ENCODE measurements around the gene CAMK1.
A peak's percentile ranks its signal among the peaks of the same experiment; 100 is the strongest.

CAMK1 gene

DNA sequence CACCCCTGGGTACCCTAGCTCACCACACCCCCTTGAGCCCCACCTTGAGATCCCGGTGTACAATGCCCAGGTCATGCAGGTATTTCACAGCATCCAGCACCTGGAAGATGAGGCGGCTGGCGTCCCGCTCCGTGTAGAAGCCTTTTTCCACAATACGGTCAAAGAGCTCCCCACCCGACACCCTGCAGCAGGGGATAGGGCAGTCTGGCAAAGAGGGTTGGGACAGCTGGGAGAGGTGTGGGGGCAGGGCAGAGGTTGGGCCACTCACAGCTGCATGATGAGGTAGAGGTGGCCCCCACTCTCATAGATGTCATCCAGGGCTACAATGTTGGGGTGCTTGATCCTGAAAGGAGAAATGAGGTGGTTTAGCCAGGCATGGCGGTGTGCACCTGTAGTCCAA lies 6.9 kb downstream of the CAMK1 start:
- Histone ChIP-seq H3K9me3 (ENCODE audit: control insufficient read depth, low read length) (no peaks in the 10 kb centered on the region), H3K36me3 (ENCODE audit: control insufficient read depth, insufficient read depth, low read length) (peaks cover 14% of the 10 kb centered on the region), H3K27ac (ENCODE audit: insufficient read depth, low read length, poor library complexity, severe bottlenecking) (no peak overlapping the region), H3K27me3 (replicated peaks; ENCODE audit: control insufficient read depth, insufficient read depth, low read length, poor library complexity, severe bottlenecking) (no peaks in the 10 kb centered on the region), H3K4me1 (ENCODE audit: control insufficient read depth, insufficient read depth, low read length, poor library complexity, severe bottlenecking) (no peaks in the 10 kb centered on the region), H3K4me3 (ENCODE audit: insufficient read depth, low read depth, low read length, poor library complexity, severe bottlenecking) (no peak overlapping the region)
- DNase-seq = no peak

DNA sequence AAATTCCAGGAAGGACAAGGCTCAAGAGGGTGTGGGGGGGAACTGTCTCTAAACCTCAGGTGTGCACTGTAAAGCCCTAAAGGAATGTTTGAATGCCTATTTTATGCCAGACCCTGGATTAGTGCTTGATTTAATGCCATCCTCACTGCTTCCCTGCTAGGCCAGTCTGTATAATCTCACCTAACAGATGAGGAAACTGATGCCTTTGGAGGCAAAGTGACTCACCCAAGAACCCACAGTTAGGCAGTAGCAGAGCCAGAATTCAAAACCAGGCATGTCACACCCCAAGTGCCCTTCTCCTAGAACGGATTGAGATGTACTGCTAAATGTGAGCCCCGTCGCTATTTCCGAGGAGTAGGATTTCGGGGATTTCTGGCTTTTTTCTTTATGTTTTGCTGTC lies 7.8 kb downstream of the CAMK1 start:
- Histone ChIP-seq H3K9me3 (ENCODE audit: control insufficient read depth, low read length) (no peaks in the 10 kb centered on the region), H3K36me3 (ENCODE audit: control insufficient read depth, insufficient read depth, low read length) (peaks cover 22% of the 10 kb centered on the region), H3K4me1 (ENCODE audit: control insufficient read depth, insufficient read depth, low read length, poor library complexity, severe bottlenecking) (no peaks in the 10 kb centered on the region), H3K27ac (ENCODE audit: insufficient read depth, low read length, poor library complexity, severe bottlenecking) (no peak overlapping the region), H3K4me3 (ENCODE audit: insufficient read depth, low read depth, low read length, poor library complexity, severe bottlenecking) (no peak overlapping the region), H3K27me3 (replicated peaks; ENCODE audit: control insufficient read depth, insufficient read depth, low read length, poor library complexity, severe bottlenecking) (no peaks in the 10 kb centered on the region)
- no peak for DNase-seq

DNA sequence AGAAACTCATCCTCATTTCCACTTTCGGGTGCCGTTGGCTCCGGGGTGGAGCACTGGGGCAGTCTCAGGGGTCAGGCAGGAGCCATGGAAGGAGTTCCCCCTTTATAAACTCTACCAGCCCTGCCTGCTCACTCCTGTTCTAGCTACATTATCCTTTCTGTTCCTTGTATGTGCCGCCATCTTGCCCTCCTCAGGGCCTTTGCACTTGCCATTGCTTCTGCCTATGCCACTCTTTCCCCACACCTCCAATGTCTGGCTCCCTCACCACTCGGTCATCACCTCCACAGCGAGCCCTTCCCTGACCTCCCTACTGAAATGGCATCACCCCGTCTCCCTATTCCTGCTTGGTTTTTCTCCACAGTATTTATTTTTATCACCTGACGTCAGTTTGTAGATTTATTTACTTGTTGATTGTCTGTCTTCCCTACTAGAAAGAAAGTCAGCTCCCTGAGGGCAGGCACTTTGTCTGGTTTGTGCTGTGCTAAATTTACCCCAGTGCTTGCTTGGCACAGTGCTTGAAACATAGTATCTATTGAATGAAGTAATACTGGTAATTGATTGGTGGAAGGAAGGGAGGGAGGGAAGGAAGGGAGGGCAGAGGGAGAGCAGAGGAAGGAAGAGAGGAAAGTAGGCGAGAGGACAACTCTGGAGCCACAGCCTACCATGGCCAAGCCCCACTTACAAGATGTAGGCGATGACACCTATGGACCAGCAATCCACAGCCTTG lies 8.8 kb downstream of the CAMK1 start:
- Histone ChIP-seq H3K4me1 (ENCODE audit: control insufficient read depth, insufficient read depth, low read length, poor library complexity, severe bottlenecking) (no peaks in the 10 kb centered on the region), H3K4me3 (ENCODE audit: insufficient read depth, low read depth, low read length, poor library complexity, severe bottlenecking) (no peak overlapping the region), H3K27ac (ENCODE audit: insufficient read depth, low read length, poor library complexity, severe bottlenecking) (no peak overlapping the region), H3K36me3 (ENCODE audit: control insufficient read depth, insufficient read depth, low read length) (peaks cover 31% of the 10 kb centered on the region), H3K27me3 (replicated peaks; ENCODE audit: control insufficient read depth, insufficient read depth, low read length, poor library complexity, severe bottlenecking) (no peaks in the 10 kb centered on the region), H3K9me3 (ENCODE audit: control insufficient read depth, low read length) (no peaks in the 10 kb centered on the region)
- DNase-seq = no peak

DNA sequence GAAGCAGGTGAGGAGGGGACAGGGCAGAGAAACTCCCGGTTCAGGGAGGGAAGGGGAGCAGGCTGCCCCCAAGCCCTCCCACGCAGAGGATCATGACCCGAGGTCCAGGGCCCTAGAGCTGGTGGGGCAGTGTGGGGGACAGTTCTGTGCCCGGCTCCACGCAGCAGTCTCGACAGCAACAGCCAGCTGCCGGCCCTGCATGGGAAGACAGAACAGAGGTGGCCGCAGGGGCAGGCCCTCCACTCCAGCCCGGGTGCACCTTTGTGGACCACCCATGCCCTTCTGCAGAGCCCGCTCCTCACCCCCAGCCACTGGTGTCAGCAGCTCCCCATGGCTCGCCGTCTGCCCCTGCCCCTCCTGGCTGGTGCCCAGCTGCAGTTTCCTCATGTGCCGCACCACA lies 12.3 kb downstream of the CAMK1 start:
- H3K27me3 ChIP-seq (replicated peaks; ENCODE audit: control insufficient read depth, insufficient read depth, low read length, poor library complexity, severe bottlenecking) = no peaks in the 10 kb centered on the region
- H3K9me3 ChIP-seq (ENCODE audit: control insufficient read depth, low read length) = no peaks in the 10 kb centered on the region
- DNase-seq = no peak
- no peak overlapping the region for H3K27ac ChIP-seq (ENCODE audit: insufficient read depth, low read length, poor library complexity, severe bottlenecking)
- peaks cover 9% of the 10 kb centered on the region for H3K4me1 ChIP-seq (ENCODE audit: control insufficient read depth, insufficient read depth, low read length, poor library complexity, severe bottlenecking)
- H3K36me3 ChIP-seq (ENCODE audit: control insufficient read depth, insufficient read depth, low read length) = peaks cover 33% of the 10 kb centered on the region
- no peak overlapping the region for H3K4me3 ChIP-seq (ENCODE audit: insufficient read depth, low read depth, low read length, poor library complexity, severe bottlenecking)

DNA sequence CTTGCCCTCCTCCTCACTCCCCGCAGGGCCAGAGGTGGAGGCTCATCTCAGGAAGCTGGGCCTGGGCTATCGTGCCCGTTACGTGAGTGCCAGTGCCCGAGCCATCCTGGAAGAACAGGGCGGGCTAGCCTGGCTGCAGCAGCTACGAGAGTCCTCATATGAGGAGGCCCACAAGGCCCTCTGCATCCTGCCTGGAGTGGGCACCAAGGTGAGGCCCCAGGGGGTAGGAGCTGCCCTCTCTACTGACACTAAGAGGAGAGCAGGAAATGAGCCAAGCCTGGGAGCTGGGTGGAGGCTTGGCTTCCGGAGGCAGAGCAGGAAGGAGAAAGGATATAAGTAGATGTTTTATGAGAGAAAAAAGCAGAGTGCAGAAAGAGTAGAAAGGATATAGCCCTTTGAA lies 15.1 kb downstream of the CAMK1 start:
- Histone ChIP-seq H3K27me3 (replicated peaks; ENCODE audit: control insufficient read depth, insufficient read depth, low read length, poor library complexity, severe bottlenecking) (no peaks in the 10 kb centered on the region), H3K4me1 (ENCODE audit: control insufficient read depth, insufficient read depth, low read length, poor library complexity, severe bottlenecking) (peaks cover 18% of the 10 kb centered on the region), H3K36me3 (ENCODE audit: control insufficient read depth, insufficient read depth, low read length) (peaks cover 34% of the 10 kb centered on the region), H3K9me3 (ENCODE audit: control insufficient read depth, low read length) (no peaks in the 10 kb centered on the region), H3K4me3 (ENCODE audit: insufficient read depth, low read depth, low read length, poor library complexity, severe bottlenecking) (no peak overlapping the region), H3K27ac (ENCODE audit: insufficient read depth, low read length, poor library complexity, severe bottlenecking) (no peak overlapping the region)
- DNase-seq = no peak

DNA sequence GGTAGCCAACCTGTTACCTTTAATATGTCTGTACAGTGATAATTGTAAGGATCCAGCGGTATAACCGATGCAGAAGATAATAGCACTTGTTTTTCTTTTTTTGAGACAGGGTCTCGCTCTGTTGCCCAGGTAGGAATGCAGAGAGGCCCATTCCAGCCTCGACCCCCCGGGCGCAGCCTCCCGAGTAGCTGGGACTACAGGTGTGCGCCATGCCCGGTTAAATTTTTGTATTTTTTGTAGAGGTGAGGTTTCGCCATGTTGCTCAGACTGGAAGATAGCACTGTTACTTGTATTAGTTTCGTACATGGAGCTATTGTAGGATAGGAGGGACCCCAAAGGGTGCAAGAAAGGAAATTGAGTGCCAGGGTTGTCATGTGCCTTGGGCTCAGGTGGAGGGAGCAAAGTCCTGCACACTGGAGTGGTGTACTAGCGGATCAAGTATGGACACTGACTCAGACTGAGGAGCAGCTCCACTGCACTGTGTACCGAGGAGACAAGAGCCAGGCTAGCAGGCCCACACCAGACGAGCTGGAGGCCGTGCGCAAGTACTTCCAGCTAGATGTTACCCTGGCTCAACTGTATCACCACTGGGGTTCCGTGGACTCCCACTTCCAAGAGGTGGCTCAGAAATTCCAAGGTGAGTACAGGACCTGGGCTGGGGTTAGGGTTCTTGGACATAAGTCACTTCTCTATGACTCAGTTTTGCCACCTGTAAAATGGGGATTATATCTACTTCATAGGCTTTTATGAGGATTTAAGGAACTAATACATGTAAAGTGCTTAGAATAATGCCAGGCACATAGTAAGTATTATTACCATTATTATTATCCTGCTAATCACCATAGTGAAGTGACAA lies 19.0 kb downstream of the CAMK1 start:
- no peaks in the 10 kb centered on the region for H3K27me3 ChIP-seq (replicated peaks; ENCODE audit: control insufficient read depth, insufficient read depth, low read length, poor library complexity, severe bottlenecking)
- DNase-seq = no peak

DNA sequence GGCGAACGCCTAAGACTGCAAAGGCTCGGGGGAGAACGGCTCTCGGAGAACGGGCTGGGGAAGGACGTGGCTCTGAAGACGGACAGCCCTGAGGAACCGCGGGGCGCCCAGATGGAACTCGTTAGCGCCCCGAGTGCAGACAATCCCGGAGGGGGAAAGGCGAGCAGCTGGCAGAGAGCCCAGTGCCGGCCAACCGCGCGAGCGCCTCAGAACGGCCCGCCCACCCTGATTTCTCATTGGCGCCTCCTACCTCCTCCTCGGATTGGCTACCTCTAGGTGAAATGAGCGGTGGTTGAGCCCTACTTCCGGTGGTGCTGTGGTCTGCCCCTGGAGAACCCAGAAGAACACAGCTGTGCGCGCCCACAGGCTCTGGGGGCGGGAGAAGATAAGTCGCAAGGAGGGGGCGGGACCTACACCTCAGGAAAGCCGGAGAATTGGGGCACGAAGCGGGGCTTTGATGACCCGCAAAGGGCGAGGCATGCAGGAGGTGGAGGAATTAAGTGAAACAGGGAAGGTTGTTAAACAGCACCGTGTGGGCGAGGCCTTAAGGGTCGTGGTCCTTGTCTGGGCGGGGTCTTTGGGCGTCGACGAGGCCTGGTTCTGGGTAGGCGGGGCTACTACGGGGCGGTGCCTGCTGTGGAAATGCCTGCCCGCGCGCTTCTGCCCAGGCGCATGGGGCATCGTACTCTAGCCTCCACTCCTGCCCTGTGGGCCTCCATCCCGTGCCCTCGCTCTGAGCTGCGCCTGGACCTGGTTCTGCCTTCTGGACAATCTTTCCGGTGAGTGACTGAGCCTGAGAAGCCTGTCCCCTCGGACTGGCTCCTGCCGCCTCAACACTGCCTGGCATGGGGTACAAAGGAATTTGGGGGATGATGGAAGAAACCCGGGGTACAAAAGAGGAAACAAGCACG lies 19.8 kb downstream of the CAMK1 start, which contains the start of gene OGG1:
TSS of gene OGG1 (plus strand) at position 308 of the 911 bp plus-strand sequence. CDS start at position 643, 335 bp downstream.
- H3K27me3 ChIP-seq (replicated peaks; ENCODE audit: control insufficient read depth, insufficient read depth, low read length, poor library complexity, severe bottlenecking) = no peaks in the 10 kb centered on the region
- H3K9me3 ChIP-seq (ENCODE audit: control insufficient read depth, low read length) = no peaks in the 10 kb centered on the region
- H3K4me3 ChIP-seq (ENCODE audit: insufficient read depth, low read depth, low read length, poor library complexity, severe bottlenecking) = peak within 1 kb of the TSS; percentile 67
- peak; percentile 95 to 97 (median 95) for DNase-seq
- peaks cover 35% of the 10 kb centered on the region for H3K36me3 ChIP-seq (ENCODE audit: control insufficient read depth, insufficient read depth, low read length)
- peak within 1 kb of the TSS; percentile 60 for H3K27ac ChIP-seq (ENCODE audit: insufficient read depth, low read length, poor library complexity, severe bottlenecking)
- peaks cover 18% of the 10 kb centered on the region for H3K4me1 ChIP-seq (ENCODE audit: control insufficient read depth, insufficient read depth, low read length, poor library complexity, severe bottlenecking)

More for the DNA sequence above, 19.0 kb downstream of the CAMK1 start:
- Histone ChIP-seq H3K27ac (ENCODE audit: insufficient read depth, low read length, poor library complexity, severe bottlenecking) (peak overlapping the region; percentile 60), H3K9me3 (ENCODE audit: control insufficient read depth, low read length) (no peaks in the 10 kb centered on the region), H3K4me3 (ENCODE audit: insufficient read depth, low read depth, low read length, poor library complexity, severe bottlenecking) (peak overlapping the region; percentile 67), H3K36me3 (ENCODE audit: control insufficient read depth, insufficient read depth, low read length) (peaks cover 26% of the 10 kb centered on the region), H3K4me1 (ENCODE audit: control insufficient read depth, insufficient read depth, low read length, poor library complexity, severe bottlenecking) (peaks cover 21% of the 10 kb centered on the region)

DNA sequence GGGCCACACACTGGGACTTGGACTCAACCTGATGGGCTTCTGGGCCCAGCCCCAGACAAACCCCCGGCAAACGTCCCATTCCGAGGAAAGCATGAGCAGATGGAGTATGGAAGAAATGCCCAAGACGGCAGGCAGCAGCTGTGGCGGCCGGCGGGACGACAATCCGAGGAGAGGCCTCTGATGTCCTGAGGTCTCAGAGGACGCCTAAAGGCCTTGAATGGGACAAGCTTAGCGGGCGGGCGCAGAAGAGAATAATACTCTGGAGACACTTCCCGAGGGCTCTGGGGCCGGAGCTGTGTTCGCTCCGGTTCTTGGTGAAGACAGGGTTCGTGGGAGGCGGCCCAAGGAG lies 20.5 kb downstream of the CAMK1 start:
- Histone ChIP-seq H3K27ac (ENCODE audit: insufficient read depth, low read length, poor library complexity, severe bottlenecking) (peak overlapping the region; percentile 60), H3K4me3 (ENCODE audit: insufficient read depth, low read depth, low read length, poor library complexity, severe bottlenecking) (peak overlapping the region; percentile 67)
- no peak for DNase-seq

DNA sequence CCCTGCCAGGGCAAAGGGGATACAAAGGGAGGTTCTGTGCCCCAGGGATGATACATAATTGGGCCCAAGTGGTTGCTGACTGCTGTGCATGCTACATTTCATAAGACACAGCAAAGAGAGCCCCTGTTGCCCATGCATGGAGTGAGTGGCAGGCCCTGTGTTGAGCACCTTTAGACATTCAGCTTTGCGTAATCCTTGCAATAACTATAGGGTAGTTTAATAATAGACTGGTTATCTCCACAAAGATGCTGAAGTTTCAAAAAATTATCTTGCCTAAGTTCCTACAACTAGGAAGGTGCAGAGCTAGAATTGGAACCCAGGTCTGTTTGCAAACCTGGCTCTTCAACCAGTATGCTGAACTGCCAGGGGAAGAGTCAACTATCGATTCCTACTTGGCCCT lies 21.7 kb downstream of the CAMK1 start:
- Histone ChIP-seq H3K4me1 (ENCODE audit: control insufficient read depth, insufficient read depth, low read length, poor library complexity, severe bottlenecking) (peaks cover 12% of the 10 kb centered on the region), H3K27ac (ENCODE audit: insufficient read depth, low read length, poor library complexity, severe bottlenecking) (no peak overlapping the region), H3K9me3 (ENCODE audit: control insufficient read depth, low read length) (no peaks in the 10 kb centered on the region), H3K36me3 (ENCODE audit: control insufficient read depth, insufficient read depth, low read length) (peaks cover 51% of the 10 kb centered on the region), H3K27me3 (replicated peaks; ENCODE audit: control insufficient read depth, insufficient read depth, low read length, poor library complexity, severe bottlenecking) (no peaks in the 10 kb centered on the region), H3K4me3 (ENCODE audit: insufficient read depth, low read depth, low read length, poor library complexity, severe bottlenecking) (no peak overlapping the region)
- DNase-seq = no peak

More for the DNA sequence above, 20.5 kb downstream of the CAMK1 start:
- H3K4me1 ChIP-seq (ENCODE audit: control insufficient read depth, insufficient read depth, low read length, poor library complexity, severe bottlenecking) = peaks cover 12% of the 10 kb centered on the region
- no peaks in the 10 kb centered on the region for H3K9me3 ChIP-seq (ENCODE audit: control insufficient read depth, low read length)
- peaks cover 41% of the 10 kb centered on the region for H3K36me3 ChIP-seq (ENCODE audit: control insufficient read depth, insufficient read depth, low read length)
- no peaks in the 10 kb centered on the region for H3K27me3 ChIP-seq (replicated peaks; ENCODE audit: control insufficient read depth, insufficient read depth, low read length, poor library complexity, severe bottlenecking)

Measured in effector memory CD4-positive, alpha-beta T cell (primary cell).